HUES64 (cell line): ENCODE measurements around the gene RPL22.

ENCODE experiments used
- H3K27ac ChIP-seq: 2 replicates; pipeline ENCODE4 v1.7.0; 2013; ENCODE audit warnings: low read depth, low read length, inconsistent platforms
- H3K27me3 ChIP-seq: 2 replicates; pipeline ENCODE4 v1.6.1; 2013; ENCODE audit warnings: mild to moderate bottlenecking, low read length; ENCODE audit not compliant: insufficient read depth
- H3K36me3 ChIP-seq: 2 replicates; pipeline ENCODE4 v1.6.1; 2013; ENCODE audit warnings: mild to moderate bottlenecking, low read length; ENCODE audit not compliant: insufficient read depth
- H3K4me1 ChIP-seq: 2 replicates; pipeline ENCODE4 v1.6.1; 2013; ENCODE audit warnings: mild to moderate bottlenecking, low read length, moderate library complexity; ENCODE audit not compliant: insufficient read depth
- H3K4me3 ChIP-seq: 2 replicates; pipeline ENCODE4 v1.5.1; 2013; ENCODE audit warnings: mild to moderate bottlenecking, low read length, moderate library complexity
- H3K9ac ChIP-seq: 2 replicates; pipeline ENCODE4 v1.6.1; 2013; ENCODE audit warnings: mild to moderate bottlenecking, low read depth, low read length
- H3K9me3 ChIP-seq: 2 replicates; pipeline ENCODE4 v1.6.1; 2013; ENCODE audit warnings: low read depth, low read length; ENCODE audit not compliant: insufficient read depth
- WGBS: fragments of 150-250, 120-280 bp; methylation state at CpG from one replicate; pipeline ENCODE4 v1.1.7; 2013; ENCODE audit warnings: missing lambda C conversion rate; 5-methylcytosine and 5-hydroxymethylcytosine counted together

The RPL22 gene

GRCh38 chr1:6179564-6180175 is 19.7 kb downstream of the RPL22 start:
- H3K9ac ChIP-seq, result no peak overlapping the region
- H3K36me3 ChIP-seq, result peaks cover 4% of the 10 kb centered on the region; the same call in 1 of the 2 replicates
- no peaks in the 10 kb centered on the region for H3K9me3 ChIP-seq
- WGBS, result under 1% methylated on average over 71 of the region's 92 CpGs
- peak overlapping the region; percentile 35 for H3K4me3 ChIP-seq
- H3K4me1 ChIP-seq, result peaks cover 10% of the 10 kb centered on the region; the same call in 1 of the 2 replicates
- H3K27me3 ChIP-seq, result peaks cover 64% of the 10 kb centered on the region
- no peak overlapping the region for H3K27ac ChIP-seq

- Histone ChIP-seq H3K4me1 (peaks cover 10% of the 10 kb centered on the region; the same call in 1 of the 2 replicates), H3K27me3 (peaks cover 64% of the 10 kb centered on the region), H3K9ac (no peak overlapping the region), H3K36me3 (no peaks in the 10 kb centered on the region), H3K9me3 (no peaks in the 10 kb centered on the region), H3K4me3 (peak overlapping the region; percentile 33), H3K27ac (no peak overlapping the region)
- WGBS, result 8% methylated on average over 51 of the region's 51 CpGs
Measured at GRCh38 chr1:6178751-6179563, 20.4 kb downstream of the RPL22 start.

GRCh38 chr1:6177681-6178380 is 21.6 kb downstream of the RPL22 start:
- Histone ChIP-seq H3K36me3 (no peaks in the 10 kb centered on the region), H3K4me1 (peaks cover 10% of the 10 kb centered on the region; the same call in 1 of the 2 replicates), H3K27ac (no peak overlapping the region), H3K27me3 (peaks cover 64% of the 10 kb centered on the region), H3K9me3 (no peaks in the 10 kb centered on the region), H3K9ac (no peak overlapping the region), H3K4me3 (no peak overlapping the region)
- 92% methylated on average over 18 of the region's 18 CpGs for WGBS

- Histone ChIP-seq H3K9ac (no peak overlapping the region), H3K27me3 (peaks cover 58% of the 10 kb centered on the region), H3K36me3 (no peaks in the 10 kb centered on the region), H3K9me3 (no peaks in the 10 kb centered on the region), H3K4me1 (peaks cover 9% of the 10 kb centered on the region; the same call in 1 of the 2 replicates), H3K27ac (no peak overlapping the region), H3K4me3 (no peak overlapping the region)
- 91% methylated on average over 5 of the region's 5 CpGs for WGBS
Measured at GRCh38 chr1:6176779-6177178, 22.6 kb downstream of the RPL22 start.

GRCh38 chr1:6175411-6175828 is 24.0 kb downstream of the RPL22 start:
- H3K9ac ChIP-seq, result no peak overlapping the region
- H3K36me3 ChIP-seq, result no peaks in the 10 kb centered on the region
- 92% methylated on average over 6 of the region's 6 CpGs for WGBS
- H3K27ac ChIP-seq, result no peak overlapping the region
- H3K4me3 ChIP-seq, result no peak overlapping the region
- peaks cover 44% of the 10 kb centered on the region for H3K27me3 ChIP-seq
- H3K4me1 ChIP-seq, result no peaks in the 10 kb centered on the region
- no peaks in the 10 kb centered on the region for H3K9me3 ChIP-seq

GRCh38 chr1:6174621-6175410 is 24.6 kb downstream of the RPL22 start:
- WGBS, result 92% methylated on average over 5 of the region's 5 CpGs
- Histone ChIP-seq H3K27me3 (peaks cover 39% of the 10 kb centered on the region), H3K36me3 (no peaks in the 10 kb centered on the region), H3K9me3 (no peaks in the 10 kb centered on the region), H3K4me1 (no peaks in the 10 kb centered on the region), H3K4me3 (no peak overlapping the region), H3K27ac (no peak overlapping the region), H3K9ac (no peak overlapping the region)

- H3K27me3 ChIP-seq, result peaks cover 17% of the 10 kb centered on the region
- 93% methylated on average over 10 of the region's 10 CpGs for WGBS
- no peaks in the 10 kb centered on the region for H3K4me1 ChIP-seq
Measured at GRCh38 chr1:6172549-6172948, 26.8 kb downstream of the RPL22 start.

GRCh38 chr1:6171548-6172124 is 27.8 kb downstream of the RPL22 start:
- 58% methylated on average over 10 of the region's 10 CpGs for WGBS
- peaks cover 9% of the 10 kb centered on the region; the same call in 1 of the 2 replicates for H3K27me3 ChIP-seq
- no peaks in the 10 kb centered on the region for H3K4me1 ChIP-seq
- H3K4me3 ChIP-seq, result no peak overlapping the region
- no peaks in the 10 kb centered on the region for H3K36me3 ChIP-seq
- H3K27ac ChIP-seq, result no peak overlapping the region
- no peak overlapping the region for H3K9ac ChIP-seq
- no peaks in the 10 kb centered on the region for H3K9me3 ChIP-seq

More at GRCh38 chr1:6172549-6172948, 26.8 kb downstream of the RPL22 start:
- Histone ChIP-seq H3K27ac (no peak overlapping the region), H3K9me3 (no peaks in the 10 kb centered on the region), H3K36me3 (no peaks in the 10 kb centered on the region), H3K4me3 (no peak overlapping the region), H3K9ac (no peak overlapping the region)

GRCh38 chr1:6170742-6171201 is 28.6 kb downstream of the RPL22 start:
- Histone ChIP-seq H3K27me3 (0 out of 2 replicates have a peak, but pooled peaks cover under 1% of the 10 kb centered on the region), H3K9ac (no peak overlapping the region), H3K4me1 (no peaks in the 10 kb centered on the region), H3K27ac (no peak overlapping the region), H3K4me3 (no peak overlapping the region), H3K36me3 (no peaks in the 10 kb centered on the region), H3K9me3 (no peaks in the 10 kb centered on the region)
- WGBS, result 92% methylated on average over 19 of the region's 19 CpGs

GRCh38 chr1:6170116-6170741 is 29.2 kb downstream of the RPL22 start:
- Histone ChIP-seq H3K9ac (no peak overlapping the region), H3K4me1 (no peaks in the 10 kb centered on the region), H3K9me3 (no peaks in the 10 kb centered on the region), H3K27ac (no peak overlapping the region), H3K4me3 (no peak overlapping the region), H3K27me3 (no peaks in the 10 kb centered on the region), H3K36me3 (no peaks in the 10 kb centered on the region)
- WGBS, result 91% methylated on average over 16 of the region's 16 CpGs
